Measurements from ENCODE around the gene OXTR. TPM values are rescaled to one million over a fixed set of nuclear protein-coding genes. Genes with fewer than 3 reads are reported as not detected.

OXTR gene
- total RNA-seq, 1 donor from 2014 or later: 5.3 TPM

GRCh38 chr3:8730656-8731055, 38.8 kb downstream of the OXTR start:
- H3K4me3 Mint-ChIP-seq: no peak overlapping the region
- peaks cover 22% of the 10 kb centered on the region for H3K4me1 Mint-ChIP-seq
- peak overlapping the region; percentile 22 for H3K27ac Mint-ChIP-seq (ENCODE audit: unreplicated experiment)
- peaks cover 3% of the 10 kb centered on the region for H3K9me3 Mint-ChIP-seq
- no peak for TF ChIP-seq CTCF (conservative IDR thresholded peaks at IDR 0.05)
- no peaks in the 10 kb centered on the region for H3K36me3 Mint-ChIP-seq (ENCODE audit: low read depth)
- H3K27me3 Mint-ChIP-seq (ENCODE audit: low read depth): no peaks in the 10 kb centered on the region
- no peak for DNase-seq (ENCODE audit: low read depth, low spot score)

- Mint-ChIP-seq H3K27me3 (ENCODE audit: low read depth) (no peaks in the 10 kb centered on the region), H3K4me1 (peaks cover 25% of the 10 kb centered on the region), H3K9me3 (peaks cover 3% of the 10 kb centered on the region), H3K36me3 (ENCODE audit: low read depth) (no peaks in the 10 kb centered on the region), H3K4me3 (no peak overlapping the region), H3K27ac (ENCODE audit: unreplicated experiment) (no peak overlapping the region)
- TF ChIP-seq CTCF (conservative IDR thresholded peaks at IDR 0.05): no peak
- DNase-seq (ENCODE audit: low read depth, low spot score): no peak
Observed at GRCh38 chr3:8729479-8729878, 39.9 kb downstream of the OXTR start.

- DNase-seq (ENCODE audit: low read depth, low spot score): no peak
- H3K27me3 Mint-ChIP-seq (ENCODE audit: low read depth): no peaks in the 10 kb centered on the region
- peaks cover 21% of the 10 kb centered on the region for H3K4me1 Mint-ChIP-seq
- H3K4me3 Mint-ChIP-seq: no peak overlapping the region
- H3K27ac Mint-ChIP-seq (ENCODE audit: unreplicated experiment): no peak overlapping the region
- no peak for TF ChIP-seq CTCF (conservative IDR thresholded peaks at IDR 0.05)
- H3K36me3 Mint-ChIP-seq (ENCODE audit: low read depth): no peaks in the 10 kb centered on the region
- H3K9me3 Mint-ChIP-seq: peaks cover 3% of the 10 kb centered on the region
Observed at GRCh38 chr3:8727605-8728512, 41.6 kb downstream of the OXTR start.

- no peak for DNase-seq (ENCODE audit: low read depth, low spot score)
- no peak for TF ChIP-seq CTCF (conservative IDR thresholded peaks at IDR 0.05)
- Mint-ChIP-seq H3K36me3 (ENCODE audit: low read depth) (peaks cover 2% of the 10 kb centered on the region), H3K27ac (ENCODE audit: unreplicated experiment) (no peak overlapping the region), H3K4me3 (no peak overlapping the region), H3K9me3 (peaks cover 3% of the 10 kb centered on the region), H3K27me3 (ENCODE audit: low read depth) (no peaks in the 10 kb centered on the region), H3K4me1 (peaks cover 9% of the 10 kb centered on the region)
Observed at GRCh38 chr3:8724108-8724752, 45.2 kb downstream of the OXTR start.

- no peak for TF ChIP-seq CTCF (conservative IDR thresholded peaks at IDR 0.05)
- no peak for DNase-seq (ENCODE audit: low read depth, low spot score)
- H3K4me1 Mint-ChIP-seq: peaks cover 9% of the 10 kb centered on the region
- H3K9me3 Mint-ChIP-seq: peaks cover 3% of the 10 kb centered on the region
- no peak overlapping the region for H3K27ac Mint-ChIP-seq (ENCODE audit: unreplicated experiment)
- no peak overlapping the region for H3K4me3 Mint-ChIP-seq
- H3K27me3 Mint-ChIP-seq (ENCODE audit: low read depth): no peaks in the 10 kb centered on the region
- H3K36me3 Mint-ChIP-seq (ENCODE audit: low read depth): peaks cover 2% of the 10 kb centered on the region
Observed at GRCh38 chr3:8723612-8724011, 45.8 kb downstream of the OXTR start.

Measured in neural crest cell (in vitro differentiated cells).